GM12875 (cell line): ENCODE measurements around the gene SHROOM2.

Source experiments
- H3K4me3 ChIP-seq: one replicate; pipeline ENCODE4 v1.5.1; 2011; ENCODE audit warnings: low read depth, low read length, control low read depth
- TF ChIP-seq, protein P1 (sequence below): IDR thresholded peaks from 2 replicates; pipeline ENCODE4 v1.5.1; 2011; ENCODE audit warnings: low read depth, mild to moderate bottlenecking, control low read depth, inconsistent platforms, low read length, moderate library complexity, borderline replicate concordance; ENCODE audit not compliant: insufficient read depth

SHROOM2 gene

DNA sequence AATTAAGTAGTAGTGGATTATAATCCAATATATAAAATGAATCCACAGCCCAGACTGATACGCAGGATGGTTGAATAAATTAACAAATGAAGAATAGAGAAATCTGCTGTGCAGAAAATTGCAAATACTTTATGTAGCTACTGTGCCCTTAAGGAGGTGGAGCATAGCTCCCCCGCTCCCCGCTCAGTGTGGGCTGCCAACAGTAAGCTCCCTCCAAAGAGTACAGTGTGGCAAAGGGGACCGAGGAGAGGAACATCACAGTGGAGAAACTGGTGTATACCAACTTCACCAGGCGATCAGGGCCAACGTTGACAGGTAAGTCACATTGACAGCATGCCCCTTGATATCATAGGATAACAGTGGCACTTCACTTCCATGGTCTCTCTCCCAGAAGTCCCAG, 123.0 kb downstream of the SHROOM2 start:
- TF ChIP-seq, protein P1, sequence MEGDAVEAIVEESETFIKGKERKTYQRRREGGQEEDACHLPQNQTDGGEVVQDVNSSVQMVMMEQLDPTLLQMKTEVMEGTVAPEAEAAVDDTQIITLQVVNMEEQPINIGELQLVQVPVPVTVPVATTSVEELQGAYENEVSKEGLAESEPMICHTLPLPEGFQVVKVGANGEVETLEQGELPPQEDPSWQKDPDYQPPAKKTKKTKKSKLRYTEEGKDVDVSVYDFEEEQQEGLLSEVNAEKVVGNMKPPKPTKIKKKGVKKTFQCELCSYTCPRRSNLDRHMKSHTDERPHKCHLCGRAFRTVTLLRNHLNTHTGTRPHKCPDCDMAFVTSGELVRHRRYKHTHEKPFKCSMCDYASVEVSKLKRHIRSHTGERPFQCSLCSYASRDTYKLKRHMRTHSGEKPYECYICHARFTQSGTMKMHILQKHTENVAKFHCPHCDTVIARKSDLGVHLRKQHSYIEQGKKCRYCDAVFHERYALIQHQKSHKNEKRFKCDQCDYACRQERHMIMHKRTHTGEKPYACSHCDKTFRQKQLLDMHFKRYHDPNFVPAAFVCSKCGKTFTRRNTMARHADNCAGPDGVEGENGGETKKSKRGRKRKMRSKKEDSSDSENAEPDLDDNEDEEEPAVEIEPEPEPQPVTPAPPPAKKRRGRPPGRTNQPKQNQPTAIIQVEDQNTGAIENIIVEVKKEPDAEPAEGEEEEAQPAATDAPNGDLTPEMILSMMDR, result no peak
- H3K4me3 ChIP-seq, result no peak overlapping the region

DNA sequence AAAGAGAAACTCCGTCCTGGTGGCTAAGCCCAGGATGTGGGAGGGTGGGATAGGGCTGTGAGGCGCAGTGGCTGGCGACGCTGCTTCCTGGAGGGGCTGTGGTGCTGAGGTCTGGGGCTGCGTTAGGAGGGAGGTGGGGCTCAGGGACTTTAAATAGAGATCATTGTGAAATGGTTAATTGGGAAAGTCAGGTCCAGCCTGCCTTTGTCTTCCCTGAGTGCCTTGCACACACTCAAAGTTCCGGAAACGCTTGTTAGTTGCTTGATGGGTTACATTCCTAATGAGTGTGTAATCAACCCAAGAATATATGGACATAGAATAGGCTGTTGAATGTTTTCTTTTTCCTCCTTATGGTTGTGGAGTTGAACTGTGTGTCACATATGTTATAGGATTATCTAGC, 125.3 kb downstream of the SHROOM2 start:
- TF ChIP-seq, protein P1, result no peak
- H3K4me3 ChIP-seq, result no peak overlapping the region

DNA sequence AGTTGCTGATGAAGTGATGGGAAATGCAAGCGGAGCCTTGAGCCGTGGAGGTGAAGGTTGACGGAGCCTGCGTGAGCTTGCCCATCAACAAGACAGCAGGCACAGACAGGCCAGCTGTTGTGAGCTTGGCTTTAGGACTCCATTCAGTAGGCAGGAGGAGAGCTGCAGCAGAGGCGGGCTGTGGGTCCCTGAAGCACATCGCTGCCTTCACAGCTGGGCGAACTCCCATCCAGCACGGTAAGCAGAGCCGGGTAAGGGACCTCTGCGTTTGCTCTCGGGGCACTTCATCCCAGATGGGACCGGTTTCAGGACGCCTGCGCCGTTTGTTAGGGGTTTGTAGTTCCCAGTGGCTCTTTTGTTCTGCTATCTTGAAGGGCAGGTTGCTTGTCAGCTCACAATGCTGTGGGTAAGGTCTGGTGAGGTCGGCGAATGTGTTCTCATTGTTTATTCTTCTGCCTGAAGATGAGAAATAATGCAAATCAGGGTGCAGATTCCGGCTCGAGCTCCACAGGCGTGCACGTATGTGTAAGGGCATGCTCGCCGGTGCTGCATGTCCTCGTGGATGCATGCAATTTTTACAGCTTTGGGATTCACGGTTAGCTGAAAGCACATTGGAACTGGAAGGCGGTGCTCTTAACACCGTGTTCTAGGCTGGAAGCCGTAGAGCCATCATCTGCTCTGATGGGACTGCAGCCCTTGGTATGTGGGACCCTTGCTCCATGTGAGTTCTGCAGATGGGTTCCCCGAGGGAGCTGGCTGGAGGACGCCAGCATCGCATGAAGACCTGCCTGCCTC, 126.3 kb downstream of the SHROOM2 start:
- TF ChIP-seq, protein P1, result no peak
- H3K4me3 ChIP-seq, result no peak overlapping the region

DNA sequence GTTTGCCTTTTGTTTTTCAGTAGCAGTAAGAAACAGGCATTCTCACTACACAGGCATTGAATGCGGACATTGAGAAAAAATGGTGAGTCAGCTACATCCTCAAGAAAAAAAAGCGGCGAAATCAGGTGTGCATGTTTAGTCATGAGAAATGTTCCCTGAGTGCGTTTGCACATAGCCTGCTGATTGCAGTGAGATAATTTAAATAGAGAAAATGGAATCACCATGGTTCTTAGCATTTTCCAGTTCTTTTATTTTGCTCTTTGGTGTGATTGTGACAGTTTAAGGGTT, 126.9 kb downstream of the SHROOM2 start:
- TF ChIP-seq, protein P1, result no peak
- no peak overlapping the region for H3K4me3 ChIP-seq

DNA sequence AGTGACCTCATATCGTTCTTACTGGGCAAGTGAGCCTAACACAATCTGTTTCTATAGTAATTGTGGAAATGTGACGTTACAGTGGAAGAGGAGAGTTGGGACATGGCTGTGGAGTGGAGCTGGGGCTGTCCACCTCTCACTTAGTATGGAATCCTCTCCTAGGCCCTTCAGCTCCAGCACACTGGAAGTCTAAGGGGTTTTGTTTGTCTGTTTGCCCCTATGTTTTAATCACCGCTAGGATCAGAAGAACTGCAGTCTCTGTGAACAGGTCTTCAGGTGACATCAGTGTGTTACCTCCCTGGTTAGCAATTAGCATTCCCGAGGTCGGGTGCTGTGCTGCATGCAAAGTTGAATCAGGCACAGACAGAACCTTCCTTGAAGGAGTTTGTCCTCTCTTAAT, 131.6 kb downstream of the SHROOM2 start:
- TF ChIP-seq, protein P1, result no peak
- no peak overlapping the region for H3K4me3 ChIP-seq

DNA sequence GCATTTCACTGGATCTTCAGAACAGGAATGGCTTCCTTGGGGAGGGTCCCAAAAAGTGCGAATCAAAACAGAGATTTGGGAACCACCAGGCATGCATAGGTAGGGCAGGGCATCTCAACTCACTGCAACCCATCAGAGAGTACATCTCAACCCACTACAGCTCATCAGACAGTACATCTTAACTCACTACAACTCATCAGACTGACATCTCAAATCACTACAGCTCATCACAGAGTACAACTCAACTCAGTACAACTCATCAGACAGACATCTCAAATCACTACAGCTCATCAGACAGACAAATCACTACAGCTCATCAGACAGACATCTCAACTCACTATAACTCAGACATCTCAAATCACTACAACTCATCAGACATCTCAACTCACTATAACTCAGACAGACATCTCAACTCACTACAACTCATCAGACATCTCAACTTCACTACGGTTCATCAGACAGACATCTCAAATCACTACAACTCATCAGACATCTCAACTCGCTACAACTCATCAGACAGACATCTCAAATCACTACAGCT, 133.5 kb downstream of the SHROOM2 start:
- no peak overlapping the region for H3K4me3 ChIP-seq
- TF ChIP-seq, protein P1, result no peak

DNA sequence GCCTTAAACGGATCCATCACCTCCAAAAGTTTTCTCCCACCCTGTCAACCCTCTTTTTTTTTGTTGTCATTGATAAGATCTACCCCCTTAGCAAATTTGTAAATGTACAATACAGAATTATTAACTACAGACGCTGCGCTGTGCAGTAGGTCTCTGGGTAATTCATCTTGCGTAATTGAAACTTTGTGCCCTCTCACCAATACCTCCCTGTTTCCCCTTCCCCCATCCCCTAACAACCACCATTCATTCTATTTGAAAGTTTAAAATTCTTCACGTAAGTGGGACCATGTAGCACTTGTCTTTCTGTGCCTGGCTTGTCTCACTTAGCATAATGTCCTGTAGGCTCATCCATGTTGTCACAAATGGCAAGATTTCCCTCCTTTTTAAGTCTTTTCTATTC, 135.2 kb downstream of the SHROOM2 start:
- H3K4me3 ChIP-seq, result no peak overlapping the region
- TF ChIP-seq, protein P1, result no peak
